22Rv1 (cell line): ENCODE data around the gene FHOD1.

ENCODE experiments used
- ZFX ChIP-seq: fragments of 450-650 bp; IDR thresholded peaks from 2 replicates; pipeline ENCODE4 v1.6.1; 2017; ENCODE audit warnings: antibody characterized with exemption, borderline replicate concordance
- TF ChIP-seq, protein P1 (sequence below): fragments of 450-650 bp; IDR thresholded peaks from 2 replicates; pipeline ENCODE4 v1.5.1; 2017; ENCODE audit warnings: mild to moderate bottlenecking

- TF ChIP-seq, protein P1, sequence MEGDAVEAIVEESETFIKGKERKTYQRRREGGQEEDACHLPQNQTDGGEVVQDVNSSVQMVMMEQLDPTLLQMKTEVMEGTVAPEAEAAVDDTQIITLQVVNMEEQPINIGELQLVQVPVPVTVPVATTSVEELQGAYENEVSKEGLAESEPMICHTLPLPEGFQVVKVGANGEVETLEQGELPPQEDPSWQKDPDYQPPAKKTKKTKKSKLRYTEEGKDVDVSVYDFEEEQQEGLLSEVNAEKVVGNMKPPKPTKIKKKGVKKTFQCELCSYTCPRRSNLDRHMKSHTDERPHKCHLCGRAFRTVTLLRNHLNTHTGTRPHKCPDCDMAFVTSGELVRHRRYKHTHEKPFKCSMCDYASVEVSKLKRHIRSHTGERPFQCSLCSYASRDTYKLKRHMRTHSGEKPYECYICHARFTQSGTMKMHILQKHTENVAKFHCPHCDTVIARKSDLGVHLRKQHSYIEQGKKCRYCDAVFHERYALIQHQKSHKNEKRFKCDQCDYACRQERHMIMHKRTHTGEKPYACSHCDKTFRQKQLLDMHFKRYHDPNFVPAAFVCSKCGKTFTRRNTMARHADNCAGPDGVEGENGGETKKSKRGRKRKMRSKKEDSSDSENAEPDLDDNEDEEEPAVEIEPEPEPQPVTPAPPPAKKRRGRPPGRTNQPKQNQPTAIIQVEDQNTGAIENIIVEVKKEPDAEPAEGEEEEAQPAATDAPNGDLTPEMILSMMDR = no peak
- no peak for TF ChIP-seq ZFX
These were observed 10.5 kb downstream of the FHOD1 start for GRCh38 chr16:67236563-67237395.
